Measurements from ENCODE around the gene NAA80. TPM values are rescaled to one million over a fixed set of nuclear protein-coding genes. Genes with fewer than 3 reads are reported as not detected.
A peak's percentile ranks its signal among the peaks of the same experiment; 100 is the strongest.

The NAA80 gene
- total and polyA plus RNA-seq, 2 of the 13 experiments (the other 11 are each of a cell fraction or from before 2014, with no cell fraction given): 3.4 to 8.7 TPM

GRCh38 chr3:50299638-50299928, 378 bp upstream of the NAA80 start (continued):
- TF ChIP-seq TFDP2 (CRISPR knock-in tag; IDR thresholded peaks at IDR 0.05) (peak; percentile 58), MIER2 (CRISPR knock-in tag; IDR thresholded peaks at IDR 0.05) (no peak), ZNF235 (CRISPR knock-in tag; IDR thresholded peaks at IDR 0.05; ENCODE audit: borderline replicate concordance) (no peak), ZNF260 (CRISPR knock-in tag; IDR thresholded peaks at IDR 0.05; ENCODE audit: borderline replicate concordance, low read depth) (no peak), TBX3 (IDR thresholded peaks at IDR 0.05; ENCODE audit: borderline replicate concordance) (no peak), FOXA1 (IDR thresholded peaks at IDR 0.05) (no peak), FOXA1 (CRISPR knock-in tag; IDR thresholded peaks at IDR 0.05) (peak; percentile 81), ZBTB1 (CRISPR knock-in tag; IDR thresholded peaks at IDR 0.05; ENCODE audit: borderline replicate concordance) (no peak), RAD21 (CRISPR knock-in tag; IDR thresholded peaks at IDR 0.05) (no peak), HNF4G (IDR thresholded peaks at IDR 0.05; ENCODE audit: borderline replicate concordance, low read depth, low read length) (peak; percentile 81; the same call in 1 of the 2 replicates), HNF4G (CRISPR knock-in tag; IDR thresholded peaks at IDR 0.05; ENCODE audit: borderline replicate concordance, low read depth) (peak; percentile 37; the same call in 1 of the 2 replicates), ISX (CRISPR knock-in tag; conservative IDR thresholded peaks at IDR 0.05) (0 out of 2 replicates have a peak, but pooled peaks have one; percentile 33), CCAR2 (optimal IDR thresholded peaks at IDR 0.05; ENCODE audit: low read depth, low read length) (no peak), TFAP4 (IDR thresholded peaks at IDR 0.05; ENCODE audit: borderline replicate concordance, low read depth) (peak; percentile 63; the same call in 1 of the 2 replicates), HOXA3 (CRISPR knock-in tag; IDR thresholded peaks at IDR 0.05) (peak; percentile 53; the same call in 1 of the 2 replicates), ZNF343 (CRISPR knock-in tag; IDR thresholded peaks at IDR 0.05) (no peak), ZNF441 (CRISPR knock-in tag; IDR thresholded peaks at IDR 0.05; ENCODE audit: borderline replicate concordance) (no peak), FOXP1 (IDR thresholded peaks at IDR 0.05) (no peak), FOXP1 (CRISPR knock-in tag; IDR thresholded peaks at IDR 0.05) (peak; percentile 51; the same call in 1 of the 2 replicates), ETV6 (CRISPR knock-in tag; conservative IDR thresholded peaks at IDR 0.05) (no peak), NR2C2 (CRISPR knock-in tag; IDR thresholded peaks at IDR 0.05; ENCODE audit: borderline replicate concordance) (no peak), MTERF4 (CRISPR knock-in tag; IDR thresholded peaks at IDR 0.05) (0 out of 2 replicates have a peak, but pooled peaks have one; percentile 78), HNF4A (CRISPR knock-in tag; IDR thresholded peaks at IDR 0.05) (peak; percentile 75), ZNF496 (CRISPR knock-in tag; IDR thresholded peaks at IDR 0.05; ENCODE audit: insufficient replicate concordance) (no peak), ZNF563 (CRISPR knock-in tag; IDR thresholded peaks at IDR 0.05) (0 out of 2 replicates have a peak, but pooled peaks have one; percentile 41), ZNF205 (CRISPR knock-in tag; IDR thresholded peaks at IDR 0.05) (peak; percentile 98), ZNF550 (CRISPR knock-in tag; IDR thresholded peaks at IDR 0.05; ENCODE audit: borderline replicate concordance) (0 out of 2 replicates have a peak, but pooled peaks have one; percentile 79), ZNF296 (CRISPR knock-in tag; conservative IDR thresholded peaks at IDR 0.05) (no peak), ZNF546 (CRISPR knock-in tag; conservative IDR thresholded peaks at IDR 0.05) (0 out of 2 replicates have a peak, but pooled peaks have one; percentile 3), RORA (CRISPR knock-in tag; IDR thresholded peaks at IDR 0.05) (no peak), PHB2 (IDR thresholded peaks at IDR 0.05; ENCODE audit: partially characterized antibody) (no peak), KDM1A (CRISPR knock-in tag; IDR thresholded peaks at IDR 0.05) (no peak), REPIN1 (CRISPR knock-in tag; IDR thresholded peaks at IDR 0.05; ENCODE audit: borderline replicate concordance, low read depth) (peak; percentile 34; the same call in 1 of the 2 replicates)
